PFSK-1 (cell line): ENCODE results near the gene ANO3.

ENCODE experiments used
- FOXP2 ChIP-seq: optimal IDR thresholded peaks from 2 replicates; pipeline ENCODE3; 2011; ENCODE audit warnings: borderline replicate concordance, control low read depth, inconsistent platforms; ENCODE audit not compliant: insufficient read depth; ENCODE audit errors: extremely low read length, extremely low read depth
- POLR2AphosphoS5 ChIP-seq: IDR thresholded peaks from 2 replicates; pipeline ENCODE4 v1.6.1; 2012; ENCODE audit warnings: low read depth, mild to moderate bottlenecking, control low read depth, low read length, moderate library complexity
- SIN3A ChIP-seq: IDR thresholded peaks from 2 replicates; pipeline ENCODE4 v1.6.1; 2012; ENCODE audit warnings: mild to moderate bottlenecking, low read length, moderate library complexity, borderline replicate concordance; ENCODE audit not compliant: insufficient read depth
- TAF1 ChIP-seq: IDR thresholded peaks from 2 replicates; pipeline ENCODE4 v1.6.1; 2012; ENCODE audit warnings: low read length, control low read depth, borderline replicate concordance; ENCODE audit not compliant: insufficient read depth
- TF ChIP-seq, protein P1 (sequence below), 2 experiments: IDR thresholded peaks; 2 replicates each; pipeline versions ENCODE4 v1.6.1 to v1.8.0; 2011 to 2012; ENCODE audit warnings: low read depth in 2 of 2, low read length in 2 of 2, control low read depth in 1 of 2, inconsistent platforms in 1 of 2, mild to moderate bottlenecking in 1 of 2, moderate library complexity in 1 of 2; ENCODE audit not compliant: insufficient read depth in 1 of 2

Gene ANO3

DNA sequence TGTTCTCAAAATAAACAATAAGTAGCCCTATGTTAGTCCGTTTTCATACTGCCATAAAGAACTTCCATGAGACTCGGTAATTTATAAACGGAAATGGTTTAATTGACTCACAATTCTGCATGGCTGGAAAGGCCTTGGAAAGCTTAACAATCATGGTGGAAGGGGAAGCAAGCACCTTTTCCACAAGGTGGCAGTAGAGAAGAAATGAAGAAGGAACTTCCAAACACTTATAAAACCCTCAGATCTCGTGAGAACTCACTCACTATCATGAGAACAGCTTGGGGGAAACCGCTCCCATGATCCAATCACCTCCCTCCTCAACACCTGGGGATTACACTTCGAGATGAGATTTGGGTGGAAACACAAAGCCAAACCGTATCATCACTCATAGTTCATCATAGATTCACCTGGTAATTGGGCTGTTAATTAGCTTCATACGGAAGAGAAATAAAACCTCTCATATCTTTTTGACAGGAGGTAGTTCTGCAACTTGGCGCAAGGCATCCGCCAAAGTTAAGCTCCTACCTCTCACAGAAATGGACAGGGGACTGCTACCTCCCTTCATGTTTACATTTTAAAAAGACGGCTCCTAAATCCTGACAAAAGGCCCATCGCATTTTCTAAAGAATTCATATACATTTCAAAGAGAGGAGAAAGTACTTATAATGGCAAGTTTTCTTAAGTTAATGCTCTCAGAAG lies 191.1 kb downstream of the ANO3 start:
- no peak for TF ChIP-seq TAF1
- TF ChIP-seq SIN3A = no peak
- no peak for TF ChIP-seq POLR2AphosphoS5
- no peak for TF ChIP-seq FOXP2
- TF ChIP-seq, protein P1, sequence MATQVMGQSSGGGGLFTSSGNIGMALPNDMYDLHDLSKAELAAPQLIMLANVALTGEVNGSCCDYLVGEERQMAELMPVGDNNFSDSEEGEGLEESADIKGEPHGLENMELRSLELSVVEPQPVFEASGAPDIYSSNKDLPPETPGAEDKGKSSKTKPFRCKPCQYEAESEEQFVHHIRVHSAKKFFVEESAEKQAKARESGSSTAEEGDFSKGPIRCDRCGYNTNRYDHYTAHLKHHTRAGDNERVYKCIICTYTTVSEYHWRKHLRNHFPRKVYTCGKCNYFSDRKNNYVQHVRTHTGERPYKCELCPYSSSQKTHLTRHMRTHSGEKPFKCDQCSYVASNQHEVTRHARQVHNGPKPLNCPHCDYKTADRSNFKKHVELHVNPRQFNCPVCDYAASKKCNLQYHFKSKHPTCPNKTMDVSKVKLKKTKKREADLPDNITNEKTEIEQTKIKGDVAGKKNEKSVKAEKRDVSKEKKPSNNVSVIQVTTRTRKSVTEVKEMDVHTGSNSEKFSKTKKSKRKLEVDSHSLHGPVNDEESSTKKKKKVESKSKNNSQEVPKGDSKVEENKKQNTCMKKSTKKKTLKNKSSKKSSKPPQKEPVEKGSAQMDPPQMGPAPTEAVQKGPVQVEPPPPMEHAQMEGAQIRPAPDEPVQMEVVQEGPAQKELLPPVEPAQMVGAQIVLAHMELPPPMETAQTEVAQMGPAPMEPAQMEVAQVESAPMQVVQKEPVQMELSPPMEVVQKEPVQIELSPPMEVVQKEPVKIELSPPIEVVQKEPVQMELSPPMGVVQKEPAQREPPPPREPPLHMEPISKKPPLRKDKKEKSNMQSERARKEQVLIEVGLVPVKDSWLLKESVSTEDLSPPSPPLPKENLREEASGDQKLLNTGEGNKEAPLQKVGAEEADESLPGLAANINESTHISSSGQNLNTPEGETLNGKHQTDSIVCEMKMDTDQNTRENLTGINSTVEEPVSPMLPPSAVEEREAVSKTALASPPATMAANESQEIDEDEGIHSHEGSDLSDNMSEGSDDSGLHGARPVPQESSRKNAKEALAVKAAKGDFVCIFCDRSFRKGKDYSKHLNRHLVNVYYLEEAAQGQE (IDR thresholded peaks at IDR 0.05; ENCODE audit: insufficient read depth in 1 of 2, low read depth in 2 of 2, low read length in 2 of 2) = no peak

DNA sequence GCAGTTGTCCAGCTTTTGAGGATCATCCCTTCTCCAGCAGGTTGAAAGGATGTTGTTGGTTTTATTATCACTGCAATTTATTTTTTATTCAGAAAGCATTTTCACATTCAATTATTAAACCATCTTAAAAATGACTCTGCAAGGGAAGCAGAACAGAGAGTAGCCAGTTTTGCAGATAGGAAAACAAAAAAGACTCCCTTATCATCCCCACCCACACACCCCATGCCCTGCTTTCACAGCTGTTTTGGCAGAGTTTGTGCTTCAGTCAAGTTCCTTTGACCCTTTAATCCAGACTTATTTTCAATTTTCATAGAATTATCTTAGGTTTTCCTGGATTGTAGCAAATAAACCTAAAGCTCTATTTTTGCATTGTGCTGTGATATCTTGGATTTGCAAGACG lies 195.8 kb downstream of the ANO3 start:
- TF ChIP-seq, protein P1 (IDR thresholded peaks at IDR 0.05; ENCODE audit: insufficient read depth in 1 of 2, low read depth in 2 of 2, low read length in 2 of 2) = no peak
- TF ChIP-seq POLR2AphosphoS5 (no peak), TAF1 (no peak), SIN3A (no peak), FOXP2 (no peak)

DNA sequence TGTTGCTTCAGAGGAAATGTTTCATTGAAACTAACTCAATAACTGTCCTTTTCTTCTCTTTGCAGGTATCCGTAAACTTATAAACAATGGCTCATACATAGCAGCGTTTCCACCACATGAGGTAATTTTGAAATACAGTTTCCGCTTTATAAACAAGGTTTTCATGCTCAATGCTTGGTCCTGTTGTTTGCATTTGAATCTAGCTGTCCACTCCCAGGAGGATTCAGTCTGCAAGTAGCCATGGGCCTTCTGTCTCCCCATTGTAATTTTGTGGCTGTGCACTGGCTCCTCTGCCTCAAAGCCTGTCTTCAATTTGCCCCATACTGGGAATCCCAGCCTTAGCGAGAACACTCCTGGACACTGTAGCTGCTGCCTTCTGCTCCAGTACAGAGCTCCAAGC lies 205.4 kb downstream of the ANO3 start:
- TF ChIP-seq FOXP2 (no peak), SIN3A (no peak), TAF1 (no peak)
- TF ChIP-seq, protein P1 (IDR thresholded peaks at IDR 0.05; ENCODE audit: insufficient read depth in 1 of 2, low read depth in 2 of 2, low read length in 2 of 2) = no peak

DNA sequence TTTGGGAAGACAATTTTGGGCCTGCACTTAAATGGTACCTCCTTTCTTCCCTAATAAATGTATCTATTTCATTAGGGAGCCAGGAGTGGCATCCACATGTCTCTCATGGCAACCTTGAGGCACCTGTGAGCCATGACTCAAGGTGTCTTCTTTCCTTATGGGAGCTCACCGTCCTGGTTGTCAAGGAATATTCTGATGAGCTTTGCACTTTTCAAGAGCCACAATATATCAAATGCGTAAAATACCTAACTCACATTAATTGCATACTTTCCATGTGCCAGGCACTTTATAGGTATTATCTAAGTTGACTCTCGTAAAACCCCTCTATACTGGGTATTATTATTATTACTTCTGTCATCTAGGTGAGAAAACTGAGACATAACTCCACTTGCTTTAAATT lies 207.6 kb downstream of the ANO3 start:
- no peak for TF ChIP-seq FOXP2
- TF ChIP-seq POLR2AphosphoS5 = no peak
- no peak for TF ChIP-seq TAF1
- TF ChIP-seq, protein P1 (IDR thresholded peaks at IDR 0.05; ENCODE audit: insufficient read depth in 1 of 2, low read depth in 2 of 2, low read length in 2 of 2) = no peak
- no peak for TF ChIP-seq SIN3A

DNA sequence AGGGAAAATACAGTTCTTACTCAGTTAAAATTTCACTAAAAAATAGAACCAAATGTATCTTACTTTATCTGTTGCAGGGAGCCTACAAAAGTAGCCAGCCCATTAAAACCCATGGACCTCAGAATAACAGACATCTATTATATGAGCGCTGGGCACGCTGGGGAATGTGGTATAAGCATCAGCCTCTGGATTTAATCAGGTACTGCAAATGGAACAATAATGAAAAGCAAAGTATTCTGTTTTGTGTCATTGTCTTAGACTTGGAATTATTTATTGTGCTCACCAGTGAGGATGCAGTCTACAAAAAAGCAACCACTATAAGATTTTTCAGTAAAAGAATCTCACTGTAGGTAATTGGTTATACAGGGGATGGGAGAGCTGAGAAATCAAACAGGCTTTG lies 209.9 kb downstream of the ANO3 start:
- TF ChIP-seq SIN3A (no peak), TAF1 (no peak), FOXP2 (no peak), POLR2AphosphoS5 (no peak)
- TF ChIP-seq, protein P1 (IDR thresholded peaks at IDR 0.05; ENCODE audit: insufficient read depth in 1 of 2, low read depth in 2 of 2, low read length in 2 of 2) = no peak
